Neural crest cell (in vitro differentiated cells): ENCODE results near the gene GPC6. TPM values are rescaled to one million over a fixed set of nuclear protein-coding genes. Genes with fewer than 3 reads are reported as not detected.
"Not testable (repeated sequence)": the region's sequence is repeated elsewhere in the genome, so short reads cannot be mapped to it uniquely, and the experiment has no call there.

ENCODE experiments used
- DNase-seq: peaks from one replicate; pipeline ENCODE4 v3.0.0; 2021; ENCODE audit warnings: low read depth, mixed read lengths, low spot score
- H3K27ac Mint-ChIP-seq: one replicate; pipeline ENCODE4 v1.8.0; 2021; ENCODE audit warnings: mild to moderate bottlenecking, mixed read lengths; ENCODE audit not compliant: unreplicated experiment
- H3K27me3 Mint-ChIP-seq: 2 replicates; pipeline ENCODE4 v1.8.0; 2021; ENCODE audit warnings: low read depth, mild to moderate bottlenecking, mixed read lengths
- H3K36me3 Mint-ChIP-seq: 2 replicates; pipeline ENCODE4 v1.8.0; 2021; ENCODE audit warnings: low read depth, mild to moderate bottlenecking, mixed read lengths
- H3K4me1 Mint-ChIP-seq: 2 replicates; pipeline ENCODE4 v1.8.0; 2021; ENCODE audit warnings: mixed read lengths
- H3K4me3 Mint-ChIP-seq: one replicate; pipeline ENCODE4 v1.8.0; 2021; ENCODE audit warnings: mild to moderate bottlenecking, mixed read lengths
- H3K9me3 Mint-ChIP-seq: 2 replicates; pipeline ENCODE4 v1.8.0; 2021; ENCODE audit warnings: mixed read lengths
- CTCF ChIP-seq: fragments of 200-600 bp; sonication (generic); conservative IDR thresholded peaks from 2 replicates; pipeline ENCODE4 v1.5.0; 2021; ENCODE audit warnings: antibody characterized with exemption, mild to moderate bottlenecking
- total RNA-seq: library from RNA; stranded (reverse); gene quantifications from 2 replicates; pipeline ENCODE4 v1.2.1, GENCODE V29; 2021

Gene GPC6
- total RNA-seq, 1 donor from 2014 or later, result 13.4 TPM

GRCh38 chr13:94205896-94206295 is 979.3 kb downstream of the GPC6 start:
- no peak for DNase-seq
- H3K4me1 Mint-ChIP-seq, result peaks cover 3% of the 10 kb centered on the region
- H3K27me3 Mint-ChIP-seq, result no peaks in the 10 kb centered on the region
- no peak overlapping the region for H3K4me3 Mint-ChIP-seq
- no peaks in the 10 kb centered on the region for H3K36me3 Mint-ChIP-seq
- peaks cover 7% of the 10 kb centered on the region for H3K9me3 Mint-ChIP-seq
- H3K27ac Mint-ChIP-seq, result no peak overlapping the region
- TF ChIP-seq CTCF, result no peak

- Mint-ChIP-seq H3K4me3 (no peak overlapping the region), H3K27ac (no peak overlapping the region), H3K9me3 (no peaks in the 10 kb centered on the region), H3K27me3 (no peaks in the 10 kb centered on the region), H3K36me3 (no peaks in the 10 kb centered on the region), H3K4me1 (peaks cover 3% of the 10 kb centered on the region)
- TF ChIP-seq CTCF, result no peak
- no peak for DNase-seq
Measured at GRCh38 chr13:94209117-94209516, 982.5 kb downstream of the GPC6 start.

- H3K4me1 Mint-ChIP-seq, H3K27ac Mint-ChIP-seq, H3K9me3 Mint-ChIP-seq: not testable (repeated sequence)
Measured at GRCh38 chr13:94209913-94210312, 983.3 kb downstream of the GPC6 start.

GRCh38 chr13:94210816-94211215 is 984.2 kb downstream of the GPC6 start:
- no peaks in the 10 kb centered on the region for H3K36me3 Mint-ChIP-seq
- no peaks in the 10 kb centered on the region for H3K27me3 Mint-ChIP-seq
- peaks cover 15% of the 10 kb centered on the region for H3K4me1 Mint-ChIP-seq
- DNase-seq, result no peak
- H3K4me3 Mint-ChIP-seq, result no peak overlapping the region
- no peak overlapping the region for H3K27ac Mint-ChIP-seq
- no peaks in the 10 kb centered on the region for H3K9me3 Mint-ChIP-seq
- TF ChIP-seq CTCF, result no peak

More at GRCh38 chr13:94209913-94210312, 983.3 kb downstream of the GPC6 start:
- H3K4me3 Mint-ChIP-seq, H3K36me3 Mint-ChIP-seq, H3K27me3 Mint-ChIP-seq, DNase-seq: not testable (repeated sequence)

- Mint-ChIP-seq H3K36me3 (no peaks in the 10 kb centered on the region), H3K4me1 (peaks cover 28% of the 10 kb centered on the region), H3K9me3 (peaks cover 1% of the 10 kb centered on the region), H3K4me3 (no peak overlapping the region), H3K27me3 (no peaks in the 10 kb centered on the region), H3K27ac (no peak overlapping the region)
- DNase-seq, result no peak
- no peak for TF ChIP-seq CTCF
Measured at GRCh38 chr13:94212196-94212595, 985.6 kb downstream of the GPC6 start.

GRCh38 chr13:94214121-94214520 is 987.5 kb downstream of the GPC6 start:
- peaks cover 42% of the 10 kb centered on the region for H3K4me1 Mint-ChIP-seq
- H3K4me3 Mint-ChIP-seq, result no peak overlapping the region
- no peak for DNase-seq
- no peaks in the 10 kb centered on the region for H3K36me3 Mint-ChIP-seq
- H3K27me3 Mint-ChIP-seq, result no peaks in the 10 kb centered on the region
- H3K9me3 Mint-ChIP-seq, result peaks cover 4% of the 10 kb centered on the region
- no peak overlapping the region for H3K27ac Mint-ChIP-seq
- no peak for TF ChIP-seq CTCF
